H1 (cell line): Measurements from ENCODE around the gene CHTF8. TPM values are rescaled to one million over a fixed set of nuclear protein-coding genes. Genes with fewer than 3 reads are reported as not detected.

Experiments used
- CTCF ChIA-PET: fragments of 300-600 bp; sonication (Branson Sonifier 250); formaldehyde crosslinking; loops from one replicate; lab custom pipeline; 2021; ENCODE audit not compliant: partially characterized antibody; lab: Charles Lee
- POLR2A ChIA-PET: fragments of 300-600 bp; sonication (Branson Sonifier 250); formaldehyde crosslinking; loops from one replicate; lab custom pipeline; 2021; ENCODE audit warnings: inconsistent platforms; ENCODE audit not compliant: partially characterized antibody; lab: Charles Lee
- DNase-seq, 2 experiments: peaks; one replicate each; pipeline versions ENCODE4 v3.0.0 to v3.0.0-alpha.2; 2010 to 2022; ENCODE audit warnings: low spot score in 2 of 2, low read depth in 1 of 2, mixed read lengths in 1 of 2
- FAIRE-seq: peaks from 2 replicates; lab custom pipeline; 2011; peaks lifted over from hg19 to GRCh38; lab: Jason Lieb, UNC
- H2AFZ ChIP-seq: 2 replicates; pipeline ENCODE4 v1.8.1; 2012; ENCODE audit warnings: low read length, inconsistent platforms
- H2AK5ac ChIP-seq: 2 replicates; pipeline ENCODE4 v1.6.1; 2013; ENCODE audit warnings: low read depth, low read length
- H2BK120ac ChIP-seq: replicated peaks from 2 replicates; pipeline ENCODE3; 2013; ENCODE audit warnings: low read depth, low read length, inconsistent platforms
- H2BK12ac ChIP-seq: 2 replicates; pipeline ENCODE4 v1.6.1; 2013; ENCODE audit warnings: low read depth, low read length
- H2BK15ac ChIP-seq: 2 replicates; pipeline ENCODE4 v1.6.1; 2013; ENCODE audit warnings: low read length
- H2BK20ac ChIP-seq: 2 replicates; pipeline ENCODE4 v1.6.1; 2013; ENCODE audit warnings: low read length
- H2BK5ac ChIP-seq: 2 replicates; pipeline ENCODE4 v1.6.1; 2013; ENCODE audit warnings: low read depth, low read length
- H3K14ac ChIP-seq: 2 replicates; pipeline ENCODE4 v1.6.1; 2013; ENCODE audit warnings: inconsistent platforms; ENCODE audit not compliant: insufficient read length
- H3K18ac ChIP-seq: 2 replicates; pipeline ENCODE4 v1.6.1; 2013; ENCODE audit warnings: low read length; ENCODE audit errors: extremely low read depth
- H3K23ac ChIP-seq: 2 replicates; pipeline ENCODE4 v1.6.1; 2013; ENCODE audit warnings: inconsistent platforms; ENCODE audit not compliant: insufficient read length
- H3K23me2 ChIP-seq: 2 replicates; pipeline ENCODE4 v1.6.1; 2013; ENCODE audit warnings: low read depth, low read length
- H3K27ac ChIP-seq: 2 replicates; pipeline ENCODE4 v1.6.1; 2011; ENCODE audit warnings: low read depth, low read length, inconsistent platforms
- H3K27me3 ChIP-seq, 4 experiments: replicated peaks in 1 of 4; 1 replicate in 1 of 4; 2 replicates in 3 of 4; pipeline versions ENCODE4 v1.6.1 to v1.8.1; 2011 to 2013; ENCODE audit warnings: low read length in 3 of 4, mild to moderate bottlenecking in 3 of 4, inconsistent platforms in 2 of 4, mixed read lengths in 2 of 4, moderate library complexity in 1 of 4; ENCODE audit not compliant: control insufficient read depth in 3 of 4, insufficient read depth in 3 of 4; ENCODE audit errors: extremely low read depth in 1 of 4
- H3K36me3 ChIP-seq, 4 experiments: 2 replicates each; pipeline versions ENCODE4 v1.6.1 to v1.8.1; 2011 to 2013; ENCODE audit warnings: mild to moderate bottlenecking in 4 of 4, low read length in 3 of 4, moderate library complexity in 2 of 4, control low read depth in 1 of 4, inconsistent platforms in 1 of 4; ENCODE audit not compliant: insufficient read depth in 4 of 4, control insufficient read depth in 2 of 4
- H3K4ac ChIP-seq: replicated peaks from 2 replicates; pipeline ENCODE3; 2013; ENCODE audit warnings: low read length, low read depth, mixed read lengths, inconsistent platforms; ENCODE audit not compliant: insufficient read length
- H3K4me1 ChIP-seq, 4 experiments: replicated peaks in 1 of 4; 1 replicate in 1 of 4; 2 replicates in 3 of 4; pipeline versions ENCODE4 v1.6.1 to v1.8.1; 2011 to 2013; ENCODE audit warnings: low read length in 3 of 4, inconsistent platforms in 2 of 4, mixed read lengths in 1 of 4; ENCODE audit not compliant: insufficient read depth in 4 of 4, control insufficient read depth in 3 of 4
- H3K4me2 ChIP-seq, 2 experiments: 2 replicates each; pipeline versions ENCODE4 v1.6.1 to v1.8.1; 2011 to 2013; ENCODE audit warnings: low read depth in 2 of 2, low read length in 2 of 2, control low read depth in 1 of 2, inconsistent platforms in 1 of 2, mild to moderate bottlenecking in 1 of 2; ENCODE audit not compliant: insufficient read depth in 1 of 2
- H3K4me3 ChIP-seq, 4 experiments: fragments of 200-600, 300-600 bp in 1 of 4; sonication (generic), shearing (Covaris generic), sonication (Bioruptor Twin) in 1 of 4; 2 replicates each; pipeline versions ENCODE4 v1.5.1 to v1.8.1; 2011 to 2016; ENCODE audit warnings: low read length in 4 of 4, low read depth in 3 of 4, control low read depth in 2 of 4, inconsistent platforms in 2 of 4, mild to moderate bottlenecking in 2 of 4, mixed read lengths in 1 of 4, moderate library complexity in 1 of 4; ENCODE audit not compliant: insufficient read depth in 2 of 4; ENCODE audit errors: extremely low read depth in 1 of 4
- H3K56ac ChIP-seq: replicated peaks from 2 replicates; pipeline ENCODE3; 2013; ENCODE audit warnings: low read depth, mild to moderate bottlenecking, mixed read lengths, low read length, inconsistent platforms; ENCODE audit not compliant: insufficient read length
- H3K79me1 ChIP-seq: 2 replicates; pipeline ENCODE4 v1.6.1; 2013; ENCODE audit warnings: low read depth, low read length, control low read depth
- H3K79me2 ChIP-seq, 2 experiments: 2 replicates each; pipeline versions ENCODE4 v1.6.1 to v1.8.1; 2012 to 2013; ENCODE audit warnings: low read length in 2 of 2, mild to moderate bottlenecking in 2 of 2, inconsistent platforms in 1 of 2; ENCODE audit not compliant: insufficient read depth in 2 of 2, control insufficient read depth in 1 of 2
- H3K9ac ChIP-seq, 4 experiments: replicated peaks in 1 of 4; 1 replicate in 1 of 4; 2 replicates in 3 of 4; pipeline versions ENCODE4 v1.6.1 to v1.8.1; 2011 to 2013; ENCODE audit warnings: low read depth in 3 of 4, low read length in 3 of 4, control low read depth in 2 of 4, mild to moderate bottlenecking in 2 of 4, moderate library complexity in 2 of 4, inconsistent platforms in 1 of 4; ENCODE audit errors: extremely low read depth in 1 of 4
- H3K9me3 ChIP-seq, 2 experiments: 2 replicates each; pipeline versions ENCODE4 v1.6.1 to v1.8.1; 2012 to 2013; ENCODE audit warnings: mild to moderate bottlenecking in 2 of 2, moderate library complexity in 2 of 2, control low read depth in 1 of 2, inconsistent platforms in 1 of 2, low read depth in 1 of 2, low read length in 1 of 2, mixed read lengths in 1 of 2; ENCODE audit not compliant: insufficient read depth in 2 of 2
- H4K20me1 ChIP-seq, 2 experiments: replicated peaks in 1 of 2; 2 replicates each; pipeline versions ENCODE3 to v1.8.1; 2011 to 2013; ENCODE audit warnings: inconsistent platforms in 2 of 2, low read length in 2 of 2, mild to moderate bottlenecking in 1 of 2; ENCODE audit not compliant: insufficient read depth in 2 of 2, control insufficient read depth in 1 of 2
- H4K5ac ChIP-seq: 2 replicates; pipeline ENCODE4 v1.6.1; 2013; ENCODE audit warnings: low read length, low read depth, mixed read lengths, inconsistent platforms; ENCODE audit not compliant: insufficient read length
- H4K8ac ChIP-seq: 2 replicates; pipeline ENCODE4 v1.8.0; 2013; ENCODE audit warnings: mild to moderate bottlenecking, moderate library complexity, low read length, inconsistent platforms; ENCODE audit not compliant: insufficient read depth; ENCODE audit errors: extremely low read depth
- H4K91ac ChIP-seq: replicated peaks from 2 replicates; pipeline ENCODE3; 2013; ENCODE audit warnings: low read length, mixed read lengths, inconsistent platforms; ENCODE audit not compliant: insufficient read length
- CTBP2 ChIP-seq: IDR thresholded peaks from 2 replicates; pipeline ENCODE4 v1.7.0; 2011; ENCODE audit warnings: borderline replicate concordance, mild to moderate bottlenecking, moderate library complexity, mixed read lengths, low read length; ENCODE audit not compliant: insufficient read depth, insufficient read length
- GABPA ChIP-seq: IDR thresholded peaks from 2 replicates; pipeline ENCODE4 v1.6.1; 2011; ENCODE audit warnings: mild to moderate bottlenecking, low read length, moderate library complexity, borderline replicate concordance; ENCODE audit not compliant: insufficient read depth
- JUN ChIP-seq: IDR thresholded peaks from 2 replicates; pipeline ENCODE4 v1.6.1; 2011; ENCODE audit warnings: low read depth, mild to moderate bottlenecking, improper control_type of control experiment, low read length
- SRF ChIP-seq: IDR thresholded peaks from 2 replicates; pipeline ENCODE4 v1.6.1; 2011; ENCODE audit warnings: mild to moderate bottlenecking, low read depth, low read length, moderate library complexity
- WGBS, 2 experiments: shearing (Covaris generic) in 1 of 2; methylation state at CpG; one replicate each; pipeline versions ENCODE4 v1.1.6 to v1.1.7; 2013 to 2015; ENCODE audit warnings: low lambda C conversion rate in 2 of 2, mixed read lengths in 2 of 2, inconsistent platforms in 1 of 2, low coverage in 1 of 2, missing lambda C conversion rate in 1 of 2; ENCODE audit not compliant: insufficient replicate concordance in 2 of 2, insufficient coverage in 1 of 2, insufficient read length in 1 of 2; ENCODE audit errors: extremely low coverage in 1 of 2, missing lambda C conversion rate in 1 of 2; 5-methylcytosine and 5-hydroxymethylcytosine counted together
- polyA plus RNA-seq, 7 experiments: library from polyadenylated mRNA; depleted of rRNA in 3 of 7; stranded (reverse) in 5 of 7; unstranded in 2 of 7; fragments of >200 nt in 5 of 7; fragments of 200-250 nt in 2 of 7; gene quantifications; 1 replicate in 5 of 7; 2 replicates in 1 of 7; 4 replicates in 1 of 7; pipeline versions ENCODE4 v1.2.1 to v1.2.3, GENCODE V29; 2011 to 2013; ENCODE audit warnings: missing spikeins in 2 of 7, mixed read lengths in 2 of 7
- total RNA-seq: library from RNA; stranded (reverse); fragmentation: NEBNext Ultra II Directional; extraction: Animal tissue kit (Norgen Biotek cat#: 25700); gene quantifications from 2 replicates; pipeline ENCODE4 v1.2.1, GENCODE V29; 2021

The CHTF8 gene
- total and polyA plus RNA-seq, 2 of the 8 experiments (the other 6 are each of a cell fraction or from before 2014, with no cell fraction given): 114 to 138 TPM

DNA sequence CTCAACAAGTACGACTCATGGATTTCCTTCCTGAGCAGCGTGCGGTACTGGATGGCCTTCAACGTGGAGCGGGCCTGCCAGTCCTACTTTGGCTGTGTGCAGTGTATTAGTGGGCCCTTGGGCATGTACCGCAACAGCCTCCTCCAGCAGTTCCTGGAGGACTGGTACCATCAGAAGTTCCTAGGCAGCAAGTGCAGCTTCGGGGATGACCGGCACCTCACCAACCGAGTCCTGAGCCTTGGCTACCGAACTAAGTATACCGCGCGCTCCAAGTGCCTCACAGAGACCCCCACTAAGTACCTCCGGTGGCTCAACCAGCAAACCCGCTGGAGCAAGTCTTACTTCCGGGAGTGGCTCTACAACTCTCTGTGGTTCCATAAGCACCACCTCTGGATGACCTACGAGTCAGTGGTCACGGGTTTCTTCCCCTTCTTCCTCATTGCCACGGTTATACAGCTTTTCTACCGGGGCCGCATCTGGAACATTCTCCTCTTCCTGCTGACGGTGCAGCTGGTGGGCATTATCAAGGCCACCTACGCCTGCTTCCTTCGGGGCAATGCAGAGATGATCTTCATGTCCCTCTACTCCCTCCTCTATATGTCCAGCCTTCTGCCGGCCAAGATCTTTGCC, 17.9 kb downstream of the CHTF8 start:
- H3K4me3 ChIP-seq: no peak overlapping the region
- no peak overlapping the region for H3K23ac ChIP-seq
- FAIRE-seq (no peak), DNase-seq (no peak)
- H2BK20ac ChIP-seq: no peak overlapping the region
- peaks cover 1 to 26% of the 10 kb centered on the region in 2 experiments; a peak in 2 of 4 replicates for H3K79me2 ChIP-seq
- no peak overlapping the region for H3K9ac ChIP-seq
- peaks cover 0 to under 1% (median 0%) of the 10 kb centered on the region in 4 experiments; a peak in 1 of 7 replicates for H3K4me1 ChIP-seq
- no peak overlapping the region for H3K4ac ChIP-seq
- no peak overlapping the region for H2BK120ac ChIP-seq
- H3K14ac ChIP-seq: no peak overlapping the region
- no peak overlapping the region for H4K8ac ChIP-seq
- no peak overlapping the region for H2BK15ac ChIP-seq
- H3K4me2 ChIP-seq: no peak overlapping the region
- H4K20me1 ChIP-seq: peaks cover 11 to 17% of the 10 kb centered on the region in 2 experiments
- no peak overlapping the region; the same call in 1 of the 2 replicates for H2BK12ac ChIP-seq
- no peak overlapping the region for H2AFZ ChIP-seq
- no peaks in the 10 kb centered on the region for H3K23me2 ChIP-seq
- no peak overlapping the region for H4K91ac ChIP-seq
- no peaks in the 10 kb centered on the region for H3K27me3 ChIP-seq
- H2BK5ac ChIP-seq: no peak overlapping the region
- H4K5ac ChIP-seq: no peak overlapping the region
- CTCF ChIA-PET: interaction anchor here (0.6 to 10.6 kb wide), 16 partner anchors 7 to 567 kb away, joined by 3 to 174 read pairs (median 6); no protein-coding TSS in a partner anchor
- H3K27ac ChIP-seq: no peak overlapping the region
- 93% methylated on average over 25 of the region's 25 CpGs; no CpG with 5 or more reads in 1 of the 2 experiments for whole genome bisulfite sequencing, 2 experiments
- H3K79me1 ChIP-seq: peaks cover 19% of the 10 kb centered on the region
- H3K56ac ChIP-seq: no peak overlapping the region
- no peak overlapping the region for H2AK5ac ChIP-seq
- peaks cover 45 to 83% (median 73%) of the 10 kb centered on the region in 4 experiments for H3K36me3 ChIP-seq
- no peak overlapping the region for H3K18ac ChIP-seq
- H3K9me3 ChIP-seq: no peaks in the 10 kb centered on the region
- POLR2A ChIA-PET: interaction anchor here (0.7 to 3.8 kb wide), 5 partner anchors 10 to 122 kb away, joined by 3 to 17 read pairs (median 9); partner anchors contain the start of genes CHTF8 and UTP4
- no peak for TF ChIP-seq CTBP2
- no peak for TF ChIP-seq SRF
- no peak for TF ChIP-seq JUN
- TF ChIP-seq GABPA: no peak
